ENCODE measurements around the gene ADO.

DNA sequence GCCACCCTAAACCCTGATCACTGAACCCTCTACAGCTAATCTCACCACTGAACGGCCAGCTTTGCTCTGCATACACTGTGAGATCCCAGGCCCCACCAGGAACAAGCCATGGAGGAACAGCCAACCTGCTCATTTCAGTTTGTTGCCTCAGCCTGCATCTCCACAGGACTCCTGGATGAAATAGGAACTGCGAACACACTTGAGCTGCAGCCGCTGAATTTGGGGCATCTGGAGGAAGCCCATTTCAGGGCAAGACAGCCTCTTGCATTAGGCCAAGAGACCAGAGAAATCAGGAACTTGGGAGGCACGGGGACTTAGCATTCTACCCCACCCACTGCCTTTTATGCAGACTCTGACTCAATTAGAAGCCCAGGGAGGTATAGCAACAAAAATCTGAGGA, 26.2 kb downstream of the ADO start:
- TF ChIP-seq CTCF (IDR thresholded peaks at IDR 0.05): no peak
- no peak for TF ChIP-seq POLR2A (IDR thresholded peaks at IDR 0.05)

Measured in testis (tissue), 2 donors.